Measurements from ENCODE around the gene SYNGR3.

- TF ChIP-seq CTCF (IDR thresholded peaks at IDR 0.05), result no peak
- no peak for TF ChIP-seq POLR2A (IDR thresholded peaks at IDR 0.05)
Measured at GRCh38 chr16:1946495-1947368, 43.0 kb upstream of the SYNGR3 start.
